ENCODE results near the gene LCN9. TPM values are rescaled to one million over a fixed set of nuclear protein-coding genes. Genes with fewer than 3 reads are reported as not detected.
"Not testable (repeated sequence)": the region's sequence is repeated elsewhere in the genome, so short reads cannot be mapped to it uniquely, and the experiment has no call there.

The LCN9 gene
- total RNA-seq, 1 donor from 2014 or later: not detected

GRCh38 chr9:135671591-135672041, 8.5 kb downstream of the LCN9 start:
- DNase-seq (ENCODE audit: low spot score): no peak

GRCh38 chr9:135672786-135673185, 9.7 kb downstream of the LCN9 start:
- not testable (repeated sequence) for DNase-seq (ENCODE audit: low spot score)

GRCh38 chr9:135673941-135674340, 10.8 kb downstream of the LCN9 start:
- DNase-seq (ENCODE audit: low spot score): no peak

- no peak for DNase-seq (ENCODE audit: low spot score)
Measured at GRCh38 chr9:135674977-135675376, 11.9 kb downstream of the LCN9 start.

- no peak for DNase-seq (ENCODE audit: low spot score)
Measured at GRCh38 chr9:135676891-135677290, 13.8 kb downstream of the LCN9 start.

GRCh38 chr9:135677641-135678168, 14.6 kb downstream of the LCN9 start:
- DNase-seq (ENCODE audit: low spot score): no peak

GRCh38 chr9:135678236-135679017, 15.3 kb downstream of the LCN9 start:
- DNase-seq (ENCODE audit: low spot score): no peak

- no peak for DNase-seq (ENCODE audit: low spot score)
Measured at GRCh38 chr9:135680056-135680455, 16.9 kb downstream of the LCN9 start.

- DNase-seq (ENCODE audit: low spot score): no peak
Measured at GRCh38 chr9:135681161-135681560, 18.1 kb downstream of the LCN9 start.

GRCh38 chr9:135683401-135684034, 20.4 kb downstream of the LCN9 start:
- no peak for DNase-seq (ENCODE audit: low spot score)

- DNase-seq (ENCODE audit: low spot score): no peak
Measured at GRCh38 chr9:135684691-135685090, 21.6 kb downstream of the LCN9 start.

GRCh38 chr9:135687216-135687615, 24.1 kb downstream of the LCN9 start:
- no peak for DNase-seq (ENCODE audit: low spot score)

GRCh38 chr9:135689011-135689410, 25.9 kb downstream of the LCN9 start:
- DNase-seq (ENCODE audit: low spot score): no peak

- DNase-seq (ENCODE audit: low spot score): no peak
Measured at GRCh38 chr9:135690836-135691570, 27.9 kb downstream of the LCN9 start.

GRCh38 chr9:135692410-135692809, 29.3 kb downstream of the LCN9 start:
- DNase-seq (ENCODE audit: low spot score): no peak

- DNase-seq (ENCODE audit: low spot score): no peak
Measured at GRCh38 chr9:135693265-135693664, 30.2 kb downstream of the LCN9 start.

- no peak for DNase-seq (ENCODE audit: low spot score)
Measured at GRCh38 chr9:135693771-135694170, 30.7 kb downstream of the LCN9 start.

GRCh38 chr9:135694414-135694813, 31.3 kb downstream of the LCN9 start:
- no peak for DNase-seq (ENCODE audit: low spot score)

GRCh38 chr9:135695036-135695435, 31.9 kb downstream of the LCN9 start:
- DNase-seq (ENCODE audit: low spot score): no peak

GRCh38 chr9:135695642-135696041, 32.5 kb downstream of the LCN9 start:
- no peak for DNase-seq (ENCODE audit: low spot score)

- no peak for DNase-seq (ENCODE audit: low spot score)
Measured at GRCh38 chr9:135696446-135696845, 33.3 kb downstream of the LCN9 start.

GRCh38 chr9:135697226-135697625, 34.1 kb downstream of the LCN9 start:
- no peak for DNase-seq (ENCODE audit: low spot score)
